ENCODE measurements around the gene NPDC1.

DNA sequence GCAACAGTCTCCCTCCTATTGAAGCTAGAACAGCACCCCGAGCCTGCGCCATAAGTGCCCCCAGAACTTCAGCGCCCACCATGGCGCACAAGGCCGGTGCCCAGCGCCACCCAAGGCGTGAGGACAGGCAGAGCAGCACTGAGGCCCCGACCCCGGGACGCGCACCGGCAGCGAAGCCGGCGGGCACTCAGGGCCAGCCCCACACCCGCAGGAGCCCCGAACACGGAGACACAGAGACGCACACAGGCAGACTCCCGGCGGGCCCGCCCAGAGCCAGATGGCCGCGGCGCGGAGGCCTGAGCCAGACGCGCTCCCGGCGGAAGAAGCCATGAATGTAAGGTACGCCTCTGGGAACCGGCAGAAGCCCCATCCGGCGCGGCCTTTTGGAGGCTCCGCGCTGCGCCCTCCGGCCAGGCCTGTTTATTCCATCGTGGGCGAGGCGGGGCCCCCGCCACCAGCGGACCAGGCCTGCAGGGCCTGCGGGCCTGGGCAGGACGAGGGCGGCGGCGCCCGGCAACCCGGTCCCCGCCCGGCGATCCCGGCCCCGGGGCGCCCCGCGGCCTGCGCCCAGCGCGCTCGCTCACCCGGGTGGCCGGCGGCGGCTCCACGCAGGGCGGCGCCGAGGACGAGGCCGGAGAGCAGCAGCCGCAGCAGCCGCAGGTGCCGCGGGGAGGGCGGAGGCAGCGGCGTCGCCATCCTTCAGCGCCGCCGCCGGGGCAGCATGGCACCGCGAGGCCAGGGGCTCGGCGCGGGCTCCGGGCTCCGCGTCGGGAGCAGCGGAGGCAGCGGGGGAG lies 486 bp downstream of the NPDC1 start:
- TF ChIP-seq POLR2A (IDR thresholded peaks at IDR 0.05) (no peak), CTCF (IDR thresholded peaks at IDR 0.05) (no peak)

Measured in sigmoid colon (tissue), 3 donors.